Activated naive CD4-positive, alpha-beta T cell treated with anti-CD3 and anti-CD28 coated beads for 36 hours (primary cell): ENCODE data around the gene NTRK3. TPM values are rescaled to one million over a fixed set of nuclear protein-coding genes. Genes with fewer than 3 reads are reported as not detected.

ENCODE experiments used
- CTCF ChIA-PET: fragments of 350-600 bp; sonication (Branson Sonifier 250); formaldehyde crosslinking; loops from one replicate; lab custom pipeline; 2021; ENCODE audit warnings: antibody characterized with exemption; lab: Charles Lee
- DNase-seq: peaks from one replicate; pipeline ENCODE4 v3.0.0-alpha.2; 2020
- H3K27ac Mint-ChIP-seq: one replicate; pipeline ENCODE4 v1.8.0; 2021; ENCODE audit warnings: mild to moderate bottlenecking, mixed read lengths
- H3K27me3 Mint-ChIP-seq: one replicate; pipeline ENCODE4 v1.8.0; 2021; ENCODE audit warnings: low read depth, mixed read lengths
- H3K36me3 Mint-ChIP-seq: one replicate; pipeline ENCODE4 v1.8.0; 2021; ENCODE audit warnings: low read depth, mixed read lengths
- H3K4me1 Mint-ChIP-seq: one replicate; pipeline ENCODE4 v1.8.0; 2021; ENCODE audit warnings: low read depth, mixed read lengths
- H3K4me3 Mint-ChIP-seq: one replicate; pipeline ENCODE4 v1.8.0; 2021; ENCODE audit warnings: mild to moderate bottlenecking, moderate library complexity, mixed read lengths
- H3K9me3 Mint-ChIP-seq: one replicate; pipeline ENCODE4 v1.8.0; 2021; ENCODE audit warnings: mixed read lengths
- intact Hi-C: fragments of 100-400 bp; cut with micrococcal nuclease; formaldehyde crosslinking; loops from one replicate; pipeline ENCODE4 v1.15.1; 2023
- total RNA-seq, 2 experiments: library from RNA; stranded (reverse); gene quantifications; one replicate each; pipeline ENCODE4 v1.2.3, GENCODE V29; 2021

Gene NTRK3
- total RNA-seq, 2 experiments from 2014 or later, result 0.95 to 1.4 TPM

DNA sequence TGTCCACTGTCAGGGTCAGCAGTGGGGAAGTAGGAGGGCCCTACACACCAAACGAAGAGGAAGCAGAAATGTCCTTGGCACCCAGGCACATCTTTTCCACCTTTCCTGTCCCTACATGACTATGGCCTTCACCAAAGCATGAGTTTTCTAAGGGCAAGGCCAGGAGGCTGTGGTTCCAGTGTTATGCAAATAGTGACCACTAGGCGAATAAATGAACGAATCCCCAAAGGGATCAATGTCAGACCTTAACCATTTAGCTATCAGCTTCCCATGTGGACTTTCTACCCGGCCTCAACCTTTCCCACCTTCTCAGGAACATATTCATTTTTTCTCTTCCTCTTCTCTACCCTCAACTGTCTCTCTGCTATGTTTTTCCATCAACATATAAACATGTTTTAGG, 63.1 kb downstream of the NTRK3 start:
- Mint-ChIP-seq H3K4me3 (no peak overlapping the region), H3K9me3 (no peaks in the 10 kb centered on the region), H3K27ac (no peak overlapping the region), H3K4me1 (no peaks in the 10 kb centered on the region), H3K27me3 (peaks cover 8% of the 10 kb centered on the region), H3K36me3 (no peaks in the 10 kb centered on the region)
- DNase-seq, result no peak
- intact Hi-C loops, result no loop called here
- CTCF ChIA-PET, result interaction anchor here (1.1 kb wide), 1 partner anchor 52 kb away, joined by 3 read pairs; no protein-coding TSS in a partner anchor

DNA sequence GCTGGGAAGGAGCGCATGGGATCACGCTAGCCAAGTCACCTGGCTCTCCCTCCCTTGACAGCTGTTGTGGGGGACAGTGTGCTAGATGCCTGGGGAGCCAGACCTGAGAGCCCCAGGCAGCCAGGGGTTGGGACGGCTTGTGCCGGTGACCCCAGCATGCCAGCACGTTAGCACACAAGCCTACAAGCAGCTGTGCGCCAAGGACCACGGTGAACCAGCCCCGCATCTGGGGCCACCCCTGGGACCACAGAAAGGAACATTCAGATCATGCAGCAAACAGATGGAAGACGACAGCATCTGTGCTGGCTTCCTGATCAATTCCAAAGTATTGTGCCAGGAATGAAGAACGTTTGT, 64.8 kb downstream of the NTRK3 start:
- no peaks in the 10 kb centered on the region for H3K9me3 Mint-ChIP-seq
- CTCF ChIA-PET, result no interaction called here

DNA sequence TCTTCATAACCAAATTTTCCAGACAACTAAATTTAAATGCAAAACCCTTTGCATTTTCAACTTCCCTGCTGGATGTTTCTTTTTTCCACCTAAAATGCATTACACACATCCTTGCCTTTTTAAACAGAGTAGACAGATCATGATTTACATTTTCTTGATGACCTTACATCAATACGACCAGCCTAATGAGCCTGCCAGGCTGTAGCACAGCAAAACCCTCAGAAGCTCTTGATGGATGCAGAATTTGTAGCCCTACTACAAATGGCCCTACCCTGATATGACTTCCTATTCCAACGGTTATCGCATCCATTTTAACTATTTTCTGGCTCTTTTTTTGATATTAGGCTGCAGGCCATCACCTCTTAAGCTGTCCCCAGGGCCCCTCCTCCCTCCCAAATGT, 66.3 kb downstream of the NTRK3 start:
- H3K4me1 Mint-ChIP-seq, result no peaks in the 10 kb centered on the region
- intact Hi-C loops, result no loop called here
- CTCF ChIA-PET, result interaction anchor here (1.8 kb wide), 1 partner anchor 55 kb away, joined by 4 read pairs; no protein-coding TSS in a partner anchor
- no peak for DNase-seq
- H3K27me3 Mint-ChIP-seq, result peaks cover 6% of the 10 kb centered on the region
- no peaks in the 10 kb centered on the region for H3K36me3 Mint-ChIP-seq
- H3K4me3 Mint-ChIP-seq, result no peak overlapping the region
- no peak overlapping the region for H3K27ac Mint-ChIP-seq
- H3K9me3 Mint-ChIP-seq, result no peaks in the 10 kb centered on the region

More for the DNA sequence above, 64.8 kb downstream of the NTRK3 start:
- H3K27me3 Mint-ChIP-seq, result peaks cover 8% of the 10 kb centered on the region
- DNase-seq, result no peak
- H3K27ac Mint-ChIP-seq, result no peak overlapping the region
- no peak overlapping the region for H3K4me3 Mint-ChIP-seq
- no peaks in the 10 kb centered on the region for H3K4me1 Mint-ChIP-seq
- H3K36me3 Mint-ChIP-seq, result no peaks in the 10 kb centered on the region
- intact Hi-C loops, result no loop called here

DNA sequence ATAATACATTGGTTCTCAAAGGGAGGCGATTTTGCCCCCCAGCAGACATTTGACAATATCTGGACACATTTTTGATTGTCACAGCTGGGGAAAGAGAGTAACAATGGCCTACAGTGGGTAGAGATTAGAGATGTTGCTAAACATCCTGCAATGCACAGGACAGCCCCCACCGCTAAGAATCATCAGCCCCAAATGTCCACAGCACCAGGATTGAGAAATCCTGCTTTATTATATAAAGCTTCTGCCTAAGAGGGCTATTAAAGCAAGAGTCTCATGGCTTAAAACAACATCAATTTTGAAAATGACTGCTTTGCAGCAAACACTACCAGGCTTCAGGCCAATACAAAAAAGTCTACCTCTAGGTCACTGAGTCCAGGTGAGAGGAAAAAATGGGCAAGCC, 68.2 kb downstream of the NTRK3 start:
- H3K27me3 Mint-ChIP-seq, result no peaks in the 10 kb centered on the region
- no peaks in the 10 kb centered on the region for H3K36me3 Mint-ChIP-seq
- H3K4me3 Mint-ChIP-seq, result no peak overlapping the region
- CTCF ChIA-PET, result interaction anchor here (0.8 kb wide), 1 partner anchor 59 kb away, joined by 4 read pairs; no protein-coding TSS in a partner anchor
- intact Hi-C loops, result no loop called here
- DNase-seq, result no peak
- H3K4me1 Mint-ChIP-seq, result no peaks in the 10 kb centered on the region
- H3K9me3 Mint-ChIP-seq, result no peaks in the 10 kb centered on the region
- H3K27ac Mint-ChIP-seq, result no peak overlapping the region

DNA sequence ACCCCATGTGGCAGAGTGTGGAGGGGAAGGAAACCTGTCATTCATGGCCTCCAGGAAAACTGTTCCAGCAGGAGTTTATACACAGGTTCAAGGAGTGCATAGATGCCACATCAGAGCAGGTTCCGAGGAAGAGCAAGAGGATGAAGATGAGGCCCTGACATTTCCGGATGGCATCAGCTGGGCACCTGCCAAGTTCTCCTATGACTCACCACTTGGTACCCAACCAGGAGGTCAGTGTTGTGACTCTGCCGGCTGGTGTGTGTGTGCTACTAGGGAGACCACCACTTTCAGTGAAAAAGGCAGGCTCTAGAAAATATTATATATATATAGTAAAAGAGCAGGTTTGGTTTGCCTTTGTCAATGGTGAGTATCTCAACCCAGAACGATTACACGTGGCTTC, 69.3 kb downstream of the NTRK3 start:
- H3K27ac Mint-ChIP-seq, result no peak overlapping the region
- H3K4me1 Mint-ChIP-seq, result no peaks in the 10 kb centered on the region
- H3K36me3 Mint-ChIP-seq, result no peaks in the 10 kb centered on the region
- no peak overlapping the region for H3K4me3 Mint-ChIP-seq
- CTCF ChIA-PET, result interaction anchor here (0.8 kb wide), 1 partner anchor 60 kb away, joined by 4 read pairs; no protein-coding TSS in a partner anchor
- intact Hi-C loops, result no loop called here
- no peaks in the 10 kb centered on the region for H3K9me3 Mint-ChIP-seq
- H3K27me3 Mint-ChIP-seq, result no peaks in the 10 kb centered on the region
- DNase-seq, result no peak

DNA sequence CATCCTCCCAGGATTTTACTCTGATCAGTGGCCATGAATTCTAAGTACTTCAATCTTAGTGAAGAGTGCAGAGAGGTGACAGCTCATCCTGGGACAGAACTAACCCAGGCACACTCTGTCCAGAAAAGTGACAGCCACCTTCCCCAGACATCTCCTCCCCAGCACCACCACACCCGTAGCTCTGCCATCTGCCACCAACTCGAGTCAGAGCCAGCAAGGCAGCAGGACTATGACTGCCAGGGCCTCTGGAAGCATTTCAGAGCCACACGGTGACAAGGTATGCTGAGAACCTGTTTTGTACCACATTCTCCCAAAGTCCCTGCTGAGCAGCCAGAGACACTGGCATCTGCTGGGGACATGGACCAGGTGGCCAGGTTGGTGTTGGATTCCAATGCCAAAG, 71.0 kb downstream of the NTRK3 start:
- H3K27ac Mint-ChIP-seq, result no peak overlapping the region
- H3K36me3 Mint-ChIP-seq, result no peaks in the 10 kb centered on the region
- no peak for DNase-seq
- CTCF ChIA-PET, result interaction anchor here (0.6 kb wide), 1 partner anchor 32 kb away, joined by 4 read pairs; no protein-coding TSS in a partner anchor
- no peaks in the 10 kb centered on the region for H3K9me3 Mint-ChIP-seq
- no peaks in the 10 kb centered on the region for H3K4me1 Mint-ChIP-seq
- no peaks in the 10 kb centered on the region for H3K27me3 Mint-ChIP-seq
- intact Hi-C loops, result no loop called here
- H3K4me3 Mint-ChIP-seq, result no peak overlapping the region

DNA sequence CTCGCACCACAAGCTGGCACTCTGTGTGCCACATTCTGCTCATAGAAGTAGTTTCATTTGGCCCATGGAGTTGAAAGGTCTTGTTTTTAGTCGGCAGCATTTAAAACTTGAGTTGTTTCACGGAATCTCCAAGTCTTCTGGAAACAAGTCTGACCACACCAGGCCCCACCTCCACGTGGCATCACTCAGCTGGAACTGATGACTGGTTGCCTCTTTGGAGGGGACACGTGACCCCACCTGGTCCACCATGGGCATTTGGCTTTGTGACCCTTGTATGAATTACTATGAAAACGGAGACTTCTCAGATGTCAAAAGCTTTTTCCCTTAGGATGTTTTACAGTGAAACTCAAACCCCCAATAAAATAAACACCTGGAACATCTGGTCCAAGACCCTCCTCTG, 74.9 kb downstream of the NTRK3 start:
- Mint-ChIP-seq H3K27ac (no peak overlapping the region), H3K4me1 (no peaks in the 10 kb centered on the region), H3K9me3 (no peaks in the 10 kb centered on the region), H3K4me3 (no peak overlapping the region), H3K27me3 (no peaks in the 10 kb centered on the region), H3K36me3 (no peaks in the 10 kb centered on the region)
- DNase-seq, result no peak
- CTCF ChIA-PET, result no interaction called here
- intact Hi-C loops, result no loop called here

DNA sequence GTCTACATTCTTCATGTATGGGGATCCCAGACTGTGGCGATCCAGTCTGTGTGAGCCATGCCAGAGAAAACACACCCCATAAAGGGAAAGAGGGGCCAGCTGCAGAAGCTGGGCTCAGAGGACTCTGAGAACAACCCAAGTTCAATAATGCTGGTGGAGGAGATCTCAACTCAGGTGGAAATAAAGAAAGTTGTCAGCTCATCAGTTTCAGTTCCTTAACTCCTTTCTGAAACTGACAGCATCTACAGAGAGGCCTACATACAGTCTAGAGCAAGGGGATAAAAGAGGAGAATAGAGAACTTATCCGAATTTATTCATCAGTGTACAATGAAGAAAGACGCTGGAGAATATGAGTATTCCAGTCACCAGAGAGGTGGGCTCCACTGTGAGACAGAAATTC, 77.0 kb downstream of the NTRK3 start:
- Mint-ChIP-seq H3K4me3 (no peak overlapping the region), H3K4me1 (no peaks in the 10 kb centered on the region), H3K27me3 (no peaks in the 10 kb centered on the region), H3K27ac (no peak overlapping the region), H3K9me3 (no peaks in the 10 kb centered on the region), H3K36me3 (no peaks in the 10 kb centered on the region)
- no peak for DNase-seq
- CTCF ChIA-PET, result interaction anchor here (1.0 to 1.2 kb wide), 2 partner anchors 12 to 17 kb away, joined by 3 read pairs; no protein-coding TSS in a partner anchor
- intact Hi-C loops, result no loop called here

DNA sequence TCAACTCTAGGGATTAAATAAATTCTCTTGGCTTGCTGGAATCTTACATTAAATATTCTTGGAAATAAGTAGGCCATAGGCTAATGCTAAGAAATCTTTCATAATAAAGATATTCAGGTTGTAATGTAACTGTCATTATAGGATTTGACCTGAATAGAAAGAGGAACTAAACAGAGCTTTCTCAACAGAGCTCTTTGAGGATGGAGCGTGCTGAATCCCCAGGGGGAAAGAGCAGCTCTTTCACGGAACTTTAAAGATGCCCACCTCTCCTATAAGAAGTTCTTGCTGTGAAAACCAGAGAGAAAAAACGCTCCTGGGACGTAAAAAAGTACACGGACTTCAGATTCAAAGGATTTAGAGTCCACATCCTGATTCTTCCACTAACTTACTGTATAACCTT, 77.9 kb downstream of the NTRK3 start:
- H3K4me1 Mint-ChIP-seq, result no peaks in the 10 kb centered on the region
- intact Hi-C loops, result no loop called here
- CTCF ChIA-PET, result interaction anchor here (1.2 kb wide), 1 partner anchor 11 kb away, joined by 3 read pairs; no protein-coding TSS in a partner anchor
- H3K9me3 Mint-ChIP-seq, result no peaks in the 10 kb centered on the region
- H3K4me3 Mint-ChIP-seq, result no peak overlapping the region
- no peak for DNase-seq
- H3K36me3 Mint-ChIP-seq, result no peaks in the 10 kb centered on the region
- H3K27me3 Mint-ChIP-seq, result no peaks in the 10 kb centered on the region
- no peak overlapping the region for H3K27ac Mint-ChIP-seq

DNA sequence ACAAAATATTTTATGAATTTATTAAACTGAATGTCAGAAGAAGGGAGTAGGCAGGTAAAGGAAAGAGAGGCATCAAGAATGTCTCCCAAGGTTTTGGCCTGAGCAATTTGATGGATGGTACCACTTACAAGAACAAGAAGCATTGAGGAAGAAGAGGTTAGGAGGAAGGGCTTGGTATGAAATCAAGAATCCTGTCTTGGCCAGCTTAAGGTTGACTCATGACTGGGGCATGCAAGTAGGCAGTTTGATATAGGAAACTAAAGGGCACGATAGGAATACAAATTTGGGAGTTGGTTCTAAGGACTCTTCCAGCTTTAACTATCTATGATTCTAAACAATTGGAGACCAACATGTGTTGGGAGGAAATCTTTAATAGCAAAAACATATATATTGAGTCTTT, 79.1 kb downstream of the NTRK3 start:
- CTCF ChIA-PET, result no interaction called here
- no peaks in the 10 kb centered on the region for H3K9me3 Mint-ChIP-seq
- intact Hi-C loops, result no loop called here
- no peaks in the 10 kb centered on the region for H3K4me1 Mint-ChIP-seq
- no peak overlapping the region for H3K27ac Mint-ChIP-seq
- no peak for DNase-seq
- H3K27me3 Mint-ChIP-seq, result no peaks in the 10 kb centered on the region
- H3K4me3 Mint-ChIP-seq, result no peak overlapping the region
- no peaks in the 10 kb centered on the region for H3K36me3 Mint-ChIP-seq

DNA sequence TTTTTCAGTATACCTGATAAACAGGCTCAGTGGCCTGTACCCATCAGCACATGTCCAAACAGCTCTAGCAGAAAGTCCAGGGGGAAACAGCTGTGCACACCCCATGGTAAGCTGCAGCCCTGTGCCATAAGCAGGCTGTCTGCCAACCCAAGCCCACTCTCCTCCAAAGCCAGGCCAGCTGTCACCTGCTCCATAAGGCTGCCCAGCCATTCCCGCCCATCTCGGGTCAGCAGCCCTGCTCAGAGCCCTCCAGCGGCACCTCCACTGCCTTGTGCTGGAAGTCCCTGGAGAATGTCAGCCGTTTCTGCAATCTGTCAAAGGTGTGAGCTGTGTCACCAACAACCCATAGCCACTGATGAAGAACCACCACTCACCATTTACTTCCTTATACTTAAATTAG, 82.0 kb downstream of the NTRK3 start:
- no peaks in the 10 kb centered on the region for H3K9me3 Mint-ChIP-seq
- no peaks in the 10 kb centered on the region for H3K36me3 Mint-ChIP-seq
- CTCF ChIA-PET, result no interaction called here
- no peak for DNase-seq
- no peak overlapping the region for H3K27ac Mint-ChIP-seq
- intact Hi-C loops, result no loop called here
- no peaks in the 10 kb centered on the region for H3K27me3 Mint-ChIP-seq
- no peak overlapping the region for H3K4me3 Mint-ChIP-seq
- H3K4me1 Mint-ChIP-seq, result no peaks in the 10 kb centered on the region

DNA sequence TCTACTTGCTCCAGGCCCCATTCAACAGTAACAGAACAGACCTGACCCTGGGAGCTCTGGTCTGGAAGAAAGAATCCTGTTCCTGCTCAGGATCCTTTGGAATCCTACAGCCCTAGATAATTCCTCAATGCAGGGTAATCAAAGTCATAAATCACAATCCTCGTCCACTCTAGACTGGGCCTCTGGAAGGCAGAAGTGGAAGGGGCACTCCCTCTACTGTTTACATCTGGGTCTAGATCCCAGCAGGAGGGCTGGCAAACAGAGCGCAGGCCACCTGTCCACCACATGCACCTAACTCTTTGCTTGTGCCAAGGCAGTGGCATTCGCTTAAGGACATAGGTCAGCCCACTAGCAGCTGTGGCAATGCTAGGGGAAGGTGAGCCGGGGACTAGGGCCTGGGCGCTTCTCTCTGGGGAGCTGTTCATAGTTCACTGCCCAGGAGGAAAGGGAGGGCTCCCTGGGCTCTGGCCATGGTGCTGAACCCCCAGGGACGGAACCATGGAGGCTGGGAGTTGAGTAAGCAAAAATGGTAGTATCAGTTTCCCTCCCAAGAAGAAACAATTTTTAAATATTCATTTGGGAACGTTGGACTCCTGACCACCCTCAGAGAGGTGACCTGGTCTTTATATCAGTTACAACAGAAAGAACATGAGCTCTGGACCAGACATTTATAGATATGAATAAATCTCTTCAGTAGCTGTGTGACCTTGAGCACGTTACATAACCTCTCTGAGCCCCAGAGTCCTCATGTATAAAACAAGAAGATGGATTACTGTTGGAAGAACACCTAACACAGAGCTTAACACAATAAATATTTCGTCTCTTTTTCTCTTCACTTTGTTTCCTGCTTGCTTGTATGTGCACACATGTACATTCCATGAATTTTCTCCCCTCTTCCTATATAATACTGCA, 90.2 kb downstream of the NTRK3 start:
- DNase-seq, result peak; percentile 25
- H3K4me1 Mint-ChIP-seq, result no peaks in the 10 kb centered on the region
- H3K27me3 Mint-ChIP-seq, result peaks cover 1% of the 10 kb centered on the region
- H3K27ac Mint-ChIP-seq, result no peak overlapping the region
- H3K36me3 Mint-ChIP-seq, result no peaks in the 10 kb centered on the region
- CTCF ChIA-PET, result no interaction called here
- no peak overlapping the region for H3K4me3 Mint-ChIP-seq
- H3K9me3 Mint-ChIP-seq, result no peaks in the 10 kb centered on the region
- intact Hi-C loops, result no loop called here

DNA sequence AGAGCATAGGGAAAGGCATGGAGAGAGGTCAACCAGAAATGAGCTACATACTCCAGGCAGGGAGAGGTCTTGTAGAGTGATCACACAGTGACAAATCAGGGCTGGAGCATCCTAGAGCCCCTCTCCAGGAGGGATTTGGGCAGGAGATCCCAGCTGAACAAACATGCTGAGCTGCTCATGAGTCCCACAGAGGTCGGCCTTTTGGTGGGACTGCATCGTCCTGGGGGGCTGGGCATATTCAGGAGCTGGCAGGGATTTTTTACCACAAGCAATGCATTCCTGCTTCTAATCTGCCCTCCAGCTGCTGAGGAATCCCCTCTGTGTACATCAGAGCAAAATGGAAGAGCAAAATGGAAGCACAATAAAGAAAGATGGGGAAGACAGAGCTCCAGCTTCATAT, 94.9 kb downstream of the NTRK3 start:
- H3K4me3 Mint-ChIP-seq, result no peak overlapping the region
- H3K36me3 Mint-ChIP-seq, result no peaks in the 10 kb centered on the region
- DNase-seq, result no peak
- no peaks in the 10 kb centered on the region for H3K9me3 Mint-ChIP-seq
- peaks cover 2% of the 10 kb centered on the region for H3K27me3 Mint-ChIP-seq
- no peak overlapping the region for H3K27ac Mint-ChIP-seq
- H3K4me1 Mint-ChIP-seq, result no peaks in the 10 kb centered on the region
- CTCF ChIA-PET, result interaction anchor here (0.6 kb wide), 1 partner anchor 27 kb away, joined by 3 read pairs; no protein-coding TSS in a partner anchor
- intact Hi-C loops, result no loop called here
